Smooth muscle cell (in vitro differentiated cells): Measurements from ENCODE around the gene RGSL1. TPM values are rescaled to one million over a fixed set of nuclear protein-coding genes. Genes with fewer than 3 reads are reported as not detected.

ENCODE experiments used
- DNase-seq: peaks from one replicate; lab custom pipeline; 2025; ENCODE audit not compliant: unreplicated experiment; lab: John Stamatoyannopoulos, UW
- H2AFZ ChIP-seq: fragments of 200-600 bp; sonication (generic); 2 replicates; pipeline ENCODE4 v1.6.0; 2016; ENCODE audit warnings: antibody characterized with exemption, low read depth, mild to moderate bottlenecking
- H3F3A ChIP-seq: fragments of 200-600 bp; sonication (generic); 2 replicates; pipeline ENCODE4 v1.6.0; 2017; ENCODE audit warnings: antibody characterized with exemption, low read depth
- H3K27ac ChIP-seq: fragments of 200-600 bp; sonication (generic); 2 replicates; pipeline ENCODE4 v1.5.1; 2016; ENCODE audit warnings: low read depth, mild to moderate bottlenecking
- H3K27me3 ChIP-seq: fragments of 200-600 bp; sonication (generic); 2 replicates; pipeline ENCODE4 v1.6.1; 2016; ENCODE audit warnings: low read depth, mild to moderate bottlenecking
- H3K36me3 ChIP-seq: fragments of 200-600 bp; sonication (generic); 2 replicates; pipeline ENCODE4 v1.5.1; 2016; ENCODE audit warnings: low read depth
- H3K4me1 ChIP-seq: fragments of 200-600 bp; sonication (generic); 2 replicates; pipeline ENCODE4 v1.5.1; 2016; ENCODE audit warnings: low read depth
- H3K4me2 ChIP-seq: fragments of 200-600 bp; sonication (generic); 2 replicates; pipeline ENCODE4 v1.6.0; 2016; ENCODE audit warnings: mild to moderate bottlenecking
- H3K4me3 ChIP-seq: fragments of 200-600 bp; sonication (generic); 2 replicates; pipeline ENCODE4 v1.5.1; 2016; ENCODE audit warnings: mild to moderate bottlenecking
- H3K79me2 ChIP-seq: fragments of 200-600 bp; sonication (generic); 2 replicates; pipeline ENCODE4 v1.6.0; 2016; ENCODE audit warnings: low read depth, mild to moderate bottlenecking
- H3K9ac ChIP-seq: fragments of 200-600 bp; sonication (generic); 2 replicates; pipeline ENCODE4 v1.6.0; 2016; ENCODE audit warnings: low read depth
- H3K9me3 ChIP-seq: fragments of 200-600 bp; sonication (generic); replicated peaks from 2 replicates; pipeline ENCODE4 v1.5.1; 2016; ENCODE audit warnings: low read depth
- H4K20me1 ChIP-seq: fragments of 200-600 bp; sonication (generic); 2 replicates; pipeline ENCODE4 v1.6.0; 2016; ENCODE audit warnings: low read depth
- WGBS: methylation state at CpG from one replicate; pipeline ENCODE4 v1.1.7; 2016; ENCODE audit warnings: low lambda C conversion rate; 5-methylcytosine and 5-hydroxymethylcytosine counted together
- polyA plus RNA-seq: library from polyadenylated mRNA; unstranded; fragments of >200 nt; fragmentation: Nextera tagmentation; extraction: Ambion mirVana; gene quantifications from 2 replicates; pipeline ENCODE4 v1.2.1, GENCODE V29; 2016
- total RNA-seq: library from RNA; depleted of rRNA; stranded (reverse); fragments of >200 nt; gene quantifications from 2 replicates; pipeline ENCODE4 v1.2.3, GENCODE V29; 2014
- TF ChIP-seq, protein P1 (sequence below): fragments of 200-600 bp; sonication (generic); IDR thresholded peaks from 2 replicates; pipeline ENCODE4 v1.5.1; 2017; ENCODE audit warnings: borderline replicate concordance, mild to moderate bottlenecking, antibody characterized with exemption; ENCODE audit not compliant: insufficient read depth, poor library complexity, severe bottlenecking

The RGSL1 gene
- total and polyA plus RNA-seq, 2 experiments from 2014 or later, result not detected

DNA sequence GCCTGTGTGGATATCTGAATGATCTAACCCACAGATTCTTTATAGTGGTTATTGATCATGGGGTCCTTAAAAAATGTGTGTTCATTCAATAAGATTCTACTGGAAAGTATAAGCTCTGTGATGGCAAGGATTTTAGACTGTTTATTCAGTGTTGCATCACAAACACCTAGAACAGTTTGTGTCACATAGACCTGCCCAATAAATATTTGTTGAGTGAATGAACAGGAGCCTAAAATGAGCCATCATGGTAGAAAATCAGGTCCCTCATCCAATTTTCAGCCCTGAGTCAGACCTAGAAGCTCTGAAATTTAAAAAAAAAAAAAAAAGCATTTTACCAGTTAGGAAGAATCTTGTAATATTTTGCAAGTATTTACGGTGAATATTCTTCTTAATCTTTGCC, 2.3 kb upstream of the RGSL1 start:
- Histone ChIP-seq H3K27ac (no peak overlapping the region), H3K27me3 (no peaks in the 10 kb centered on the region), H3K79me2 (no peaks in the 10 kb centered on the region), H3F3A (no peaks in the 10 kb centered on the region), H4K20me1 (no peaks in the 10 kb centered on the region), H3K4me3 (no peak overlapping the region), H3K4me2 (no peak overlapping the region), H3K9me3 (no peaks in the 10 kb centered on the region), H3K36me3 (no peaks in the 10 kb centered on the region), H3K4me1 (no peaks in the 10 kb centered on the region), H3K9ac (no peak overlapping the region), H2AFZ (no peak overlapping the region)
- no peak for DNase-seq
- TF ChIP-seq, protein P1, sequence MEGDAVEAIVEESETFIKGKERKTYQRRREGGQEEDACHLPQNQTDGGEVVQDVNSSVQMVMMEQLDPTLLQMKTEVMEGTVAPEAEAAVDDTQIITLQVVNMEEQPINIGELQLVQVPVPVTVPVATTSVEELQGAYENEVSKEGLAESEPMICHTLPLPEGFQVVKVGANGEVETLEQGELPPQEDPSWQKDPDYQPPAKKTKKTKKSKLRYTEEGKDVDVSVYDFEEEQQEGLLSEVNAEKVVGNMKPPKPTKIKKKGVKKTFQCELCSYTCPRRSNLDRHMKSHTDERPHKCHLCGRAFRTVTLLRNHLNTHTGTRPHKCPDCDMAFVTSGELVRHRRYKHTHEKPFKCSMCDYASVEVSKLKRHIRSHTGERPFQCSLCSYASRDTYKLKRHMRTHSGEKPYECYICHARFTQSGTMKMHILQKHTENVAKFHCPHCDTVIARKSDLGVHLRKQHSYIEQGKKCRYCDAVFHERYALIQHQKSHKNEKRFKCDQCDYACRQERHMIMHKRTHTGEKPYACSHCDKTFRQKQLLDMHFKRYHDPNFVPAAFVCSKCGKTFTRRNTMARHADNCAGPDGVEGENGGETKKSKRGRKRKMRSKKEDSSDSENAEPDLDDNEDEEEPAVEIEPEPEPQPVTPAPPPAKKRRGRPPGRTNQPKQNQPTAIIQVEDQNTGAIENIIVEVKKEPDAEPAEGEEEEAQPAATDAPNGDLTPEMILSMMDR, result no peak
- 96% methylated on average over 1 of the region's 1 CpG for WGBS

DNA sequence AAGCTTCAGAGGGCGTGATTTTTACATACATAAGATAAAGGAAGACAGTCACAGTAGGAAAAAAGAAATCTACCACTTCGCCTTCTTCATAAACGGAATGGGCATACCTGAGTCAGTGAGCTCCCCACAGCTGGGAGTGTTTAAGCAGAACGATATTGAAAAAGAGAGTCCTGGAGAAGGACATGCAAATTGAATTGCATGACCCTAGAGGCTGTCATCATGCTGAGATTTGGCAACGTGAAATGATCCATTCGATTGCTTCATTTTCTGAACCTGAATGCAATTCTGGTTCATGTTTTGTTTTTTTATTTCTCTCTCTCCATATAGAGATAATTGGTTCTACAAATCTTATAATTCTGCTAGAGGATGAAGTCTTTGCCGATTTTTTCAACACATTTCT, 3.7 kb downstream of the RGSL1 start:
- Histone ChIP-seq H3K27ac (no peak overlapping the region), H3K4me1 (no peaks in the 10 kb centered on the region), H3F3A (no peaks in the 10 kb centered on the region), H4K20me1 (no peaks in the 10 kb centered on the region), H3K36me3 (no peaks in the 10 kb centered on the region), H3K79me2 (no peaks in the 10 kb centered on the region), H3K27me3 (no peaks in the 10 kb centered on the region), H3K4me3 (no peak overlapping the region), H3K9me3 (no peaks in the 10 kb centered on the region), H2AFZ (no peak overlapping the region), H3K9ac (no peak overlapping the region), H3K4me2 (no peak overlapping the region)
- DNase-seq, result no peak
- WGBS, result 89% methylated on average over 7 of the region's 7 CpGs
- TF ChIP-seq, protein P1, result no peak

DNA sequence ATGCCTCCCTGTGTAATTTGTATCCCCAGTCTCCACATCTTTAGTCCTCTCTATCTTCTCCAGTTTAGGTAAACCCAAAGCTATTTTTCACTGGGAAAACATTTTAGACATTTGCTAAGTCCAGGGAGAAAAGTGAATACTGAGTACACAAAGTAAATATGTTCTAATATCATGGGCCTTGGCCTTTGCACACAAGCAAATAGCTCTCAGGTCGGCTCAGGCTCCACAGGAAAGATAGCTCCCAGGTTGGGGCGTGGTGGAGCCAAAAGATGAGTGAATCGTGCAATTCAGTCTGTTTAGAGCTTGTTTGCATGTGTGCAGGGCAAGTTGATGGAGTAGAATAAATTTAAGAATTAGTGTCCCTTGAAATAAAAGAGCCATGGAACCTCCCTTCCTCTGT, 7.9 kb downstream of the RGSL1 start:
- H3K36me3 ChIP-seq, result no peaks in the 10 kb centered on the region
- H3F3A ChIP-seq, result no peaks in the 10 kb centered on the region
- H3K79me2 ChIP-seq, result no peaks in the 10 kb centered on the region
- no peak for DNase-seq
- no peaks in the 10 kb centered on the region for H3K4me1 ChIP-seq
- H3K4me2 ChIP-seq, result no peak overlapping the region
- no peak overlapping the region for H2AFZ ChIP-seq
- 87% methylated on average over 3 of the region's 3 CpGs for WGBS
- no peak overlapping the region for H3K4me3 ChIP-seq
- no peak overlapping the region for H3K27ac ChIP-seq
- H4K20me1 ChIP-seq, result no peaks in the 10 kb centered on the region
- no peak overlapping the region for H3K9ac ChIP-seq
- no peaks in the 10 kb centered on the region for H3K9me3 ChIP-seq
- TF ChIP-seq, protein P1, result no peak
- H3K27me3 ChIP-seq, result no peaks in the 10 kb centered on the region

DNA sequence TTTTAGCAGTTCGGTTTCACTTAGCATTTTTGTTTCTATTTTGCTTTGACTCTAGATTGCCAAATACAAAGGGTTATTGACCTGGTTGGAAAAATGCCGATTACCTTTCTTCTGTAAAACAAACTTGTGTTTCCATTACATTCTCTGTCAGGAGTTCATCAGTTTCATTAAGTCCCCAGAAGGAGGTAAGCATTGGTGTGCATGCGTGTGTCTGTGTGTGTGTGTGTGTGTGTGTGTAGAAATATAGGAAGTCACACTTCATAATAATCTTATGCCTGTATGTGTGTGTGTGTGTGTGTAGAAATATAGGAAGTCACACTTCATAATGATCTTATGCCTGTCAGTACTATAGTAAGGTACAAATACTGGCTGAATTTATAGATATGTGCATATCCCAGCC, 10.0 kb downstream of the RGSL1 start:
- Histone ChIP-seq H3K27ac (no peak overlapping the region), H3K4me2 (no peak overlapping the region), H4K20me1 (no peaks in the 10 kb centered on the region), H3K4me3 (no peak overlapping the region), H3K4me1 (no peaks in the 10 kb centered on the region), H3K36me3 (no peaks in the 10 kb centered on the region), H3K79me2 (no peaks in the 10 kb centered on the region), H3K9me3 (no peaks in the 10 kb centered on the region), H3K9ac (no peak overlapping the region), H2AFZ (no peak overlapping the region), H3K27me3 (no peaks in the 10 kb centered on the region), H3F3A (no peaks in the 10 kb centered on the region)
- TF ChIP-seq, protein P1, result no peak
- 87% methylated on average over 3 of the region's 3 CpGs for WGBS
- DNase-seq, result no peak
